GM21737 (cell line): ENCODE results near the gene IL17F.
"Not testable (repeated sequence)": the region's sequence is repeated elsewhere in the genome, so short reads cannot be mapped to it uniquely, and the experiment has no call there.

Experiments
- ATAC-seq: cut with Tn5 transposase; IDR thresholded peaks from one replicate; pipeline ENCODE4 v1.9.1; 2021; ENCODE audit warnings: mild to moderate bottlenecking, moderate library complexity; ENCODE audit not compliant: unreplicated experiment

Gene IL17F

GRCh38 chr6:52249078-52249477 lies 4.8 kb upstream of the IL17F start:
- no peak for ATAC-seq

- no peak for ATAC-seq
Observed at GRCh38 chr6:52245425-52245824, 1.1 kb upstream of the IL17F start.

GRCh38 chr6:52243282-52243893 lies 912 bp downstream of the IL17F start:
- ATAC-seq: no peak

GRCh38 chr6:52241819-52242218 lies 2.5 kb downstream of the IL17F start:
- no peak for ATAC-seq

- ATAC-seq: no peak
Observed at GRCh38 chr6:52233975-52234823, 10.1 kb downstream of the IL17F start.

- ATAC-seq: no peak
Observed at GRCh38 chr6:52233005-52233404, 11.3 kb downstream of the IL17F start.

- no peak for ATAC-seq
Observed at GRCh38 chr6:52231406-52232127, 12.7 kb downstream of the IL17F start.

GRCh38 chr6:52230685-52231084 lies 13.6 kb downstream of the IL17F start:
- no peak for ATAC-seq

GRCh38 chr6:52227495-52227894 lies 16.8 kb downstream of the IL17F start:
- ATAC-seq: peak; percentile 100

- no peak for ATAC-seq
Observed at GRCh38 chr6:52221302-52221701, 23.0 kb downstream of the IL17F start.

- ATAC-seq: no peak
Observed at GRCh38 chr6:52217761-52218160, 26.5 kb downstream of the IL17F start.

GRCh38 chr6:52216932-52217575 lies 27.2 kb downstream of the IL17F start:
- no peak for ATAC-seq

- ATAC-seq: no peak
Observed at GRCh38 chr6:52215787-52216186, 28.5 kb downstream of the IL17F start.

- ATAC-seq: no peak
Observed at GRCh38 chr6:52213127-52213526, 31.2 kb downstream of the IL17F start.

GRCh38 chr6:52210227-52210626 lies 34.1 kb downstream of the IL17F start:
- no peak for ATAC-seq

- no peak for ATAC-seq
Observed at GRCh38 chr6:52209770-52210169, 34.5 kb downstream of the IL17F start.

GRCh38 chr6:52208612-52209011 lies 35.7 kb downstream of the IL17F start:
- no peak for ATAC-seq

GRCh38 chr6:52207066-52207465 lies 37.2 kb downstream of the IL17F start:
- ATAC-seq: no peak

- no peak for ATAC-seq
Observed at GRCh38 chr6:52201493-52201892, 42.8 kb downstream of the IL17F start.

- ATAC-seq: no peak
Observed at GRCh38 chr6:52201046-52201445, 43.3 kb downstream of the IL17F start.

- not testable (repeated sequence) for ATAC-seq
Observed at GRCh38 chr6:52200088-52200487, 44.2 kb downstream of the IL17F start.
